HCT116 (cell line): ENCODE data around the gene PURB. TPM values are rescaled to one million over a fixed set of nuclear protein-coding genes. Genes with fewer than 3 reads are reported as not detected.

ENCODE experiments used
- ATAC-seq: fragments of 200-7000 bp; cut with Tn5 transposase; 2 replicates; pipeline ENCODE4 v1.9.1; 2020; ENCODE audit warnings: mild to moderate bottlenecking, moderate library complexity
- BruUV-seq: library from RNA; stranded (reverse); fragments of 400-500 nt; replicated peaks from 2 replicates; lab custom pipeline; 2021; lab: Mats Ljungman, UMichigan
- CTCF ChIA-PET: fragments of 300-600 bp; sonication (Branson Sonifier 250); formaldehyde crosslinking; loops from one replicate; lab custom pipeline; 2021; ENCODE audit warnings: antibody characterized with exemption; lab: Charles Lee
- POLR2A ChIA-PET: fragments of 300-600, 350-600 bp; sonication (Branson Sonifier 250); formaldehyde crosslinking; loops from one replicate; lab custom pipeline; 2021; ENCODE audit warnings: antibody characterized with exemption; lab: Charles Lee
- RAD21 ChIA-PET, 2 experiments: fragments of 300-600 bp; sonication (Branson Sonifier 250); formaldehyde crosslinking; loops; one replicate each; lab custom pipeline; 2023; ENCODE audit warnings: low total read pairs in 2 of 2; ENCODE audit not compliant: uncharacterized antibody in 2 of 2, unreplicated experiment in 2 of 2, low non-redundant PET in 1 of 2; lab: Charles Lee
- DNase-seq: peaks from one replicate; pipeline ENCODE4 v3.0.0-alpha.2; 2010; ENCODE audit warnings: low read depth, low spot score
- H2AFZ ChIP-seq: fragments of 200-600 bp; shearing (Covaris generic), sonication (generic); 2 replicates; pipeline ENCODE4 v1.6.1; 2017; ENCODE audit warnings: low read depth, mixed run types, mixed read lengths, antibody characterized with exemption, low read length; ENCODE audit not compliant: poor library complexity, severe bottlenecking
- H3K27ac ChIP-seq: 2 replicates; pipeline ENCODE4 v1.5.1; 2012; ENCODE audit warnings: low read depth, low read length
- H3K27me3 ChIP-seq: fragments of 200-600 bp; sonication (generic); 2 replicates; pipeline ENCODE4 v1.6.1; 2016; ENCODE audit warnings: mixed run types, low read length, mixed read lengths; ENCODE audit not compliant: insufficient read depth
- H3K36me3 ChIP-seq, 2 experiments: fragments of 200-500 bp in 1 of 2; fragments of 200-600 bp in 1 of 2; sonication (Bioruptor generic) in 1 of 2; sonication (generic) in 1 of 2; 2 replicates each; pipeline versions ENCODE4 v1.5.1 to v1.6.1; 2014 to 2016; ENCODE audit warnings: low read length in 2 of 2, inconsistent platforms in 1 of 2, mixed read lengths in 1 of 2, mixed run types in 1 of 2; ENCODE audit not compliant: insufficient read depth in 2 of 2, control insufficient read depth in 1 of 2
- H3K4me1 ChIP-seq, 2 experiments: fragments of 200-600 bp in 1 of 2; sonication (generic) in 1 of 2; 2 replicates each; pipeline versions ENCODE4 v1.5.1 to v1.6.1; 2012 to 2017; ENCODE audit warnings: low read length in 2 of 2, inconsistent platforms in 1 of 2, mild to moderate bottlenecking in 1 of 2, mixed read lengths in 1 of 2, mixed run types in 1 of 2, moderate library complexity in 1 of 2; ENCODE audit not compliant: insufficient read depth in 2 of 2, control insufficient read depth in 1 of 2
- H3K4me2 ChIP-seq: fragments of 200-600 bp; sonication (generic); 2 replicates; pipeline ENCODE4 v1.6.1; 2017; ENCODE audit warnings: mixed run types, low read length, mixed read lengths
- H3K4me3 ChIP-seq, 2 experiments: fragments of 200-600 bp in 1 of 2; sonication (generic) in 1 of 2; replicated peaks in 1 of 2; 2 replicates each; pipeline ENCODE4 v1.5.1; 2011 to 2016; ENCODE audit warnings: low read length in 2 of 2, control low read depth in 1 of 2, low read depth in 1 of 2, mild to moderate bottlenecking in 1 of 2, mixed read lengths in 1 of 2, mixed run types in 1 of 2
- H3K79me2 ChIP-seq: fragments of 200-600 bp; sonication (generic); 2 replicates; pipeline ENCODE4 v1.6.1; 2017; ENCODE audit warnings: mild to moderate bottlenecking, mixed run types, low read length, moderate library complexity, mixed read lengths; ENCODE audit not compliant: insufficient read depth
- H3K9ac ChIP-seq: fragments of 200-600 bp; sonication (generic); 2 replicates; pipeline ENCODE4 v1.6.1; 2016; ENCODE audit warnings: low read length, mixed read lengths
- H3K9me2 ChIP-seq: fragments of 200-600 bp; sonication (generic), shearing (Covaris generic); 2 replicates; pipeline ENCODE4 v1.6.1; 2017; ENCODE audit warnings: mixed run types, mild to moderate bottlenecking, moderate library complexity; ENCODE audit not compliant: insufficient read depth
- H3K9me3 ChIP-seq, 2 experiments: fragments of 200-500 bp in 1 of 2; fragments of 200-600 bp in 1 of 2; sonication (Bioruptor generic) in 1 of 2; sonication (generic) in 1 of 2; 2 replicates each; pipeline ENCODE4 v1.6.1; 2014 to 2017; ENCODE audit warnings: low read length in 2 of 2, mixed read lengths in 2 of 2, inconsistent platforms in 1 of 2, low read depth in 1 of 2, mild to moderate bottlenecking in 1 of 2, mixed run types in 1 of 2, moderate library complexity in 1 of 2; ENCODE audit not compliant: control insufficient read depth in 1 of 2, insufficient read depth in 1 of 2
- H4K20me1 ChIP-seq: fragments of 200-600 bp; sonication (generic), shearing (Covaris generic); 2 replicates; pipeline ENCODE4 v1.6.1; 2017; ENCODE audit warnings: mixed run types, mild to moderate bottlenecking, moderate library complexity; ENCODE audit not compliant: insufficient read depth
- CBX3 ChIP-seq: IDR thresholded peaks from 2 replicates; pipeline ENCODE4 v1.6.1; 2012; ENCODE audit warnings: low read depth
- EGR1 ChIP-seq: IDR thresholded peaks from 2 replicates; pipeline ENCODE4 v1.6.1; 2012; ENCODE audit warnings: low read depth
- ELF1 ChIP-seq: IDR thresholded peaks from 2 replicates; pipeline ENCODE4 v1.6.1; 2012; ENCODE audit warnings: low read depth, borderline replicate concordance
- EZH2 ChIP-seq: fragments of 200-600 bp; sonication (generic); IDR thresholded peaks from 2 replicates; pipeline ENCODE4 v1.6.1; 2017; ENCODE audit warnings: antibody characterized with exemption, mixed run types
- JUND ChIP-seq: IDR thresholded peaks from 2 replicates; pipeline ENCODE4 v1.6.1; 2012
- POLR2AphosphoS5 ChIP-seq: IDR thresholded peaks from 2 replicates; pipeline ENCODE4 v1.6.1; 2011; ENCODE audit warnings: mild to moderate bottlenecking, low read depth, low read length, moderate library complexity
- SIN3A ChIP-seq: IDR thresholded peaks from 2 replicates; pipeline ENCODE4 v1.6.1; 2012; ENCODE audit warnings: low read depth
- TCF7L2 ChIP-seq: IDR thresholded peaks from 2 replicates; pipeline ENCODE4 v1.7.0; 2011; ENCODE audit warnings: borderline replicate concordance, inconsistent platforms; ENCODE audit not compliant: insufficient read depth, insufficient read length; ENCODE audit errors: extremely low read depth
- ZFX ChIP-seq: fragments of 450-650 bp; IDR thresholded peaks from 2 replicates; pipeline ENCODE4 v1.6.1; 2017
- intact Hi-C: fragments of 100-400 bp; cut with micrococcal nuclease; formaldehyde crosslinking; loops from 2 replicates; pipeline ENCODE4 v1.10.0; 2022
- total RNA-seq: library from RNA; stranded (reverse); gene quantifications from one replicate; pipeline ENCODE4 v1.2.1, GENCODE V29; 2021; ENCODE audit not compliant: unreplicated experiment
- TF ChIP-seq, protein P1 (sequence below): IDR thresholded peaks from 2 replicates; pipeline ENCODE4 v1.6.1; 2011; ENCODE audit warnings: mild to moderate bottlenecking, low read length, moderate library complexity; ENCODE audit not compliant: insufficient replicate concordance; ENCODE audit errors: extremely low read depth
- TF ChIP-seq, protein P2 (sequence below), 3 experiments: fragments of 200-600 bp in 1 of 3; sonication (generic) in 1 of 3; IDR thresholded peaks in 2 of 3; conservative IDR thresholded peaks in 1 of 3; 2 replicates each; pipeline ENCODE4 v1.5.1; 2012 to 2017; ENCODE audit warnings: low read depth in 2 of 3, low read length in 2 of 3, antibody characterized with exemption in 1 of 3, borderline replicate concordance in 1 of 3, control low read depth in 1 of 3, mild to moderate bottlenecking in 1 of 3, mixed read lengths in 1 of 3, mixed run types in 1 of 3, moderate library complexity in 1 of 3; ENCODE audit not compliant: insufficient read depth in 1 of 3
- TF ChIP-seq, protein P3 (sequence below): IDR thresholded peaks from 2 replicates; pipeline ENCODE4 v1.6.1; 2012

PURB gene
- total RNA-seq, 1 experiment from 2014 or later: 13.2 TPM

- Histone ChIP-seq H3K9ac (no peak overlapping the region), H3K79me2 (no peaks in the 10 kb centered on the region), H3K4me2 (no peak overlapping the region), H3K27me3 (no peaks in the 10 kb centered on the region), H3K9me3 (no peaks in the 10 kb centered on the region), H4K20me1 (no peaks in the 10 kb centered on the region), H2AFZ (no peak overlapping the region), H3K36me3 (no peaks in the 10 kb centered on the region), H3K4me3 (no peak overlapping the region), H3K27ac (no peak overlapping the region)
- ATAC-seq (no peak), DNase-seq (no peak)
- ChIA-PET POLR2A (no interaction called here), RAD21 (interaction anchor here (0.6 to 0.7 kb wide), 2 partner anchors 34 to 61 kb away, joined by 4 read pairs; no protein-coding TSS in a partner anchor)
- no TSS peak for BruUV-seq
- intact Hi-C loops: loop anchor here (5.0 to 10.0 kb wide), 2 partner anchors 125 to 217 kb away; partner anchors contain the start of gene PPIA
- no peak for TF ChIP-seq EZH2
- TF ChIP-seq CBX3: no peak
- no peak for TF ChIP-seq EGR1
- no peak for TF ChIP-seq SIN3A
- TF ChIP-seq ELF1: no peak
- no peak for TF ChIP-seq TCF7L2
- no peak for TF ChIP-seq ZFX
- TF ChIP-seq, protein P1, sequence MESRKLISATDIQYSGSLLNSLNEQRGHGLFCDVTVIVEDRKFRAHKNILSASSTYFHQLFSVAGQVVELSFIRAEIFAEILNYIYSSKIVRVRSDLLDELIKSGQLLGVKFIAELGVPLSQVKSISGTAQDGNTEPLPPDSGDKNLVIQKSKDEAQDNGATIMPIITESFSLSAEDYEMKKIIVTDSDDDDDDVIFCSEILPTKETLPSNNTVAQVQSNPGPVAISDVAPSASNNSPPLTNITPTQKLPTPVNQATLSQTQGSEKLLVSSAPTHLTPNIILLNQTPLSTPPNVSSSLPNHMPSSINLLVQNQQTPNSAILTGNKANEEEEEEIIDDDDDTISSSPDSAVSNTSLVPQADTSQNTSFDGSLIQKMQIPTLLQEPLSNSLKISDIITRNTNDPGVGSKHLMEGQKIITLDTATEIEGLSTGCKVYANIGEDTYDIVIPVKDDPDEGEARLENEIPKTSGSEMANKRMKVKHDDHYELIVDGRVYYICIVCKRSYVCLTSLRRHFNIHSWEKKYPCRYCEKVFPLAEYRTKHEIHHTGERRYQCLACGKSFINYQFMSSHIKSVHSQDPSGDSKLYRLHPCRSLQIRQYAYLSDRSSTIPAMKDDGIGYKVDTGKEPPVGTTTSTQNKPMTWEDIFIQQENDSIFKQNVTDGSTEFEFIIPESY: no peak
- TF ChIP-seq, protein P2, sequence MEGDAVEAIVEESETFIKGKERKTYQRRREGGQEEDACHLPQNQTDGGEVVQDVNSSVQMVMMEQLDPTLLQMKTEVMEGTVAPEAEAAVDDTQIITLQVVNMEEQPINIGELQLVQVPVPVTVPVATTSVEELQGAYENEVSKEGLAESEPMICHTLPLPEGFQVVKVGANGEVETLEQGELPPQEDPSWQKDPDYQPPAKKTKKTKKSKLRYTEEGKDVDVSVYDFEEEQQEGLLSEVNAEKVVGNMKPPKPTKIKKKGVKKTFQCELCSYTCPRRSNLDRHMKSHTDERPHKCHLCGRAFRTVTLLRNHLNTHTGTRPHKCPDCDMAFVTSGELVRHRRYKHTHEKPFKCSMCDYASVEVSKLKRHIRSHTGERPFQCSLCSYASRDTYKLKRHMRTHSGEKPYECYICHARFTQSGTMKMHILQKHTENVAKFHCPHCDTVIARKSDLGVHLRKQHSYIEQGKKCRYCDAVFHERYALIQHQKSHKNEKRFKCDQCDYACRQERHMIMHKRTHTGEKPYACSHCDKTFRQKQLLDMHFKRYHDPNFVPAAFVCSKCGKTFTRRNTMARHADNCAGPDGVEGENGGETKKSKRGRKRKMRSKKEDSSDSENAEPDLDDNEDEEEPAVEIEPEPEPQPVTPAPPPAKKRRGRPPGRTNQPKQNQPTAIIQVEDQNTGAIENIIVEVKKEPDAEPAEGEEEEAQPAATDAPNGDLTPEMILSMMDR (IDR thresholded peaks at IDR 0.05 in 2 of 3, conservative IDR thresholded peaks at IDR 0.05 in 1 of 3; ENCODE audit: borderline replicate concordance in 1 of 3, insufficient read depth in 1 of 3, low read depth in 2 of 3, low read length in 2 of 3): no peak
- TF ChIP-seq JUND: no peak
- no peak for TF ChIP-seq POLR2AphosphoS5
- TF ChIP-seq, protein P3, sequence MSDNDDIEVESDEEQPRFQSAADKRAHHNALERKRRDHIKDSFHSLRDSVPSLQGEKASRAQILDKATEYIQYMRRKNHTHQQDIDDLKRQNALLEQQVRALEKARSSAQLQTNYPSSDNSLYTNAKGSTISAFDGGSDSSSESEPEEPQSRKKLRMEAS: no peak
- TF ChIP-seq, all 23 proteins: peak for 0
- Histone ChIP-seq H3K4me1 (peaks cover 0 to 6% of the 10 kb centered on the region in 2 experiments; a peak in 1 of 4 replicates), H3K9me2 (no peaks in the 10 kb centered on the region)
- CTCF ChIA-PET: no interaction called here
Measured at GRCh38 chr7:44920119-44920518, 34.8 kb upstream of the PURB start.
